T-helper 1 cell treated with Interleukin-12 subunit alpha and Interleukin-12 subunit beta and Interleukin-4 antibody, amounts not matched to agents 30 μg/mL and 1 μg/mL, for 36 hours (primary cell): ENCODE measurements around the gene ARMC6.
"Not testable (repeated sequence)": the region's sequence is repeated elsewhere in the genome, so short reads cannot be mapped to it uniquely, and the experiment has no call there.

Experiments
- H3K27ac Mint-ChIP-seq: one replicate; pipeline ENCODE4 v1.8.0; 2021; ENCODE audit warnings: mild to moderate bottlenecking, mixed read lengths
- H3K27me3 Mint-ChIP-seq: one replicate; pipeline ENCODE4 v1.8.0; 2021; ENCODE audit warnings: low read depth, mixed read lengths
- H3K36me3 Mint-ChIP-seq: one replicate; pipeline ENCODE4 v1.8.0; 2021; ENCODE audit warnings: low read depth, mixed read lengths
- H3K4me1 Mint-ChIP-seq: one replicate; pipeline ENCODE4 v1.8.0; 2021; ENCODE audit warnings: low read depth, mixed read lengths
- H3K4me3 Mint-ChIP-seq: one replicate; pipeline ENCODE4 v1.8.0; 2021; ENCODE audit warnings: mild to moderate bottlenecking, moderate library complexity, mixed read lengths
- H3K9me3 Mint-ChIP-seq: one replicate; pipeline ENCODE4 v1.8.0; 2021; ENCODE audit warnings: mixed read lengths

ARMC6 gene

GRCh38 chr19:19094513-19094912, 61.1 kb downstream of the ARMC6 start:
- no peaks in the 10 kb centered on the region for H3K4me1 Mint-ChIP-seq
- no peak overlapping the region for H3K4me3 Mint-ChIP-seq
- peaks cover 3% of the 10 kb centered on the region for H3K36me3 Mint-ChIP-seq
- H3K27me3 Mint-ChIP-seq, result no peaks in the 10 kb centered on the region
- no peak overlapping the region for H3K27ac Mint-ChIP-seq
- no peaks in the 10 kb centered on the region for H3K9me3 Mint-ChIP-seq

GRCh38 chr19:19095691-19096090, 62.3 kb downstream of the ARMC6 start:
- Mint-ChIP-seq H3K9me3 (no peaks in the 10 kb centered on the region), H3K4me1 (no peaks in the 10 kb centered on the region), H3K4me3 (no peak overlapping the region), H3K27me3 (no peaks in the 10 kb centered on the region), H3K36me3 (peaks cover 3% of the 10 kb centered on the region), H3K27ac (no peak overlapping the region)

GRCh38 chr19:19096641-19097627, 63.5 kb downstream of the ARMC6 start:
- Mint-ChIP-seq H3K36me3 (peaks cover 3% of the 10 kb centered on the region), H3K4me3 (no peak overlapping the region), H3K9me3 (no peaks in the 10 kb centered on the region), H3K27ac (no peak overlapping the region), H3K27me3 (no peaks in the 10 kb centered on the region), H3K4me1 (no peaks in the 10 kb centered on the region)

GRCh38 chr19:19098084-19098702, 64.8 kb downstream of the ARMC6 start:
- Mint-ChIP-seq H3K9me3 (no peaks in the 10 kb centered on the region), H3K4me3 (no peak overlapping the region), H3K4me1 (no peaks in the 10 kb centered on the region), H3K27me3 (no peaks in the 10 kb centered on the region), H3K36me3 (peaks cover 3% of the 10 kb centered on the region), H3K27ac (no peak overlapping the region)

- Mint-ChIP-seq H3K27me3 (no peaks in the 10 kb centered on the region), H3K4me1 (no peaks in the 10 kb centered on the region), H3K36me3 (peaks cover 3% of the 10 kb centered on the region), H3K4me3 (no peak overlapping the region), H3K27ac (no peak overlapping the region), H3K9me3 (no peaks in the 10 kb centered on the region)
These were observed 65.6 kb downstream of the ARMC6 start for GRCh38 chr19:19098703-19099632.

- Mint-ChIP-seq H3K4me3 (no peak overlapping the region), H3K4me1 (no peaks in the 10 kb centered on the region), H3K9me3 (no peaks in the 10 kb centered on the region), H3K27me3 (no peaks in the 10 kb centered on the region), H3K27ac (no peak overlapping the region), H3K36me3 (peaks cover 3% of the 10 kb centered on the region)
These were observed 68.1 kb downstream of the ARMC6 start for GRCh38 chr19:19101540-19101939.

GRCh38 chr19:19102566-19102965, 69.2 kb downstream of the ARMC6 start:
- not testable (repeated sequence) for H3K4me1 Mint-ChIP-seq, H3K9me3 Mint-ChIP-seq, H3K4me3 Mint-ChIP-seq, H3K36me3 Mint-ChIP-seq, H3K27ac Mint-ChIP-seq, H3K27me3 Mint-ChIP-seq

GRCh38 chr19:19103167-19103566, 69.8 kb downstream of the ARMC6 start:
- H3K36me3 Mint-ChIP-seq, result no peaks in the 10 kb centered on the region

GRCh38 chr19:19105365-19106055, 72.1 kb downstream of the ARMC6 start:
- Mint-ChIP-seq H3K36me3 (no peaks in the 10 kb centered on the region), H3K27ac (no peak overlapping the region), H3K4me3 (no peak overlapping the region), H3K27me3 (no peaks in the 10 kb centered on the region), H3K4me1 (no peaks in the 10 kb centered on the region), H3K9me3 (no peaks in the 10 kb centered on the region)

More at GRCh38 chr19:19103167-19103566, 69.8 kb downstream of the ARMC6 start:
- Mint-ChIP-seq H3K4me1 (no peaks in the 10 kb centered on the region), H3K27ac (no peak overlapping the region), H3K9me3 (no peaks in the 10 kb centered on the region), H3K4me3 (no peak overlapping the region), H3K27me3 (no peaks in the 10 kb centered on the region)

GRCh38 chr19:19106056-19106551, 72.7 kb downstream of the ARMC6 start:
- Mint-ChIP-seq H3K27me3 (no peaks in the 10 kb centered on the region), H3K9me3 (no peaks in the 10 kb centered on the region), H3K36me3 (no peaks in the 10 kb centered on the region), H3K27ac (no peak overlapping the region), H3K4me1 (no peaks in the 10 kb centered on the region), H3K4me3 (no peak overlapping the region)

- H3K4me1 Mint-ChIP-seq, H3K9me3 Mint-ChIP-seq, H3K36me3 Mint-ChIP-seq, H3K27ac Mint-ChIP-seq, H3K27me3 Mint-ChIP-seq, H3K4me3 Mint-ChIP-seq: not testable (repeated sequence)
These were observed 73.5 kb downstream of the ARMC6 start for GRCh38 chr19:19106938-19107337.

- Mint-ChIP-seq H3K4me1 (no peaks in the 10 kb centered on the region), H3K4me3 (no peak overlapping the region), H3K9me3 (no peaks in the 10 kb centered on the region), H3K27ac (no peak overlapping the region), H3K27me3 (no peaks in the 10 kb centered on the region), H3K36me3 (no peaks in the 10 kb centered on the region)
These were observed 74.3 kb downstream of the ARMC6 start for GRCh38 chr19:19107654-19108053.
